ENCODE measurements around the gene APRT.
A peak's percentile ranks its signal among the peaks of the same experiment; 100 is the strongest.

APRT gene

GRCh38 chr16:88771294-88771772, 40.4 kb downstream of the APRT start:
- no peak for DNase-seq

GRCh38 chr16:88770461-88771293, 41.1 kb downstream of the APRT start:
- peak; percentile 82 for DNase-seq

GRCh38 chr16:88769617-88770460, 41.9 kb downstream of the APRT start:
- no peak for DNase-seq

GRCh38 chr16:88768071-88768783, 43.5 kb downstream of the APRT start:
- DNase-seq: no peak

DNA sequence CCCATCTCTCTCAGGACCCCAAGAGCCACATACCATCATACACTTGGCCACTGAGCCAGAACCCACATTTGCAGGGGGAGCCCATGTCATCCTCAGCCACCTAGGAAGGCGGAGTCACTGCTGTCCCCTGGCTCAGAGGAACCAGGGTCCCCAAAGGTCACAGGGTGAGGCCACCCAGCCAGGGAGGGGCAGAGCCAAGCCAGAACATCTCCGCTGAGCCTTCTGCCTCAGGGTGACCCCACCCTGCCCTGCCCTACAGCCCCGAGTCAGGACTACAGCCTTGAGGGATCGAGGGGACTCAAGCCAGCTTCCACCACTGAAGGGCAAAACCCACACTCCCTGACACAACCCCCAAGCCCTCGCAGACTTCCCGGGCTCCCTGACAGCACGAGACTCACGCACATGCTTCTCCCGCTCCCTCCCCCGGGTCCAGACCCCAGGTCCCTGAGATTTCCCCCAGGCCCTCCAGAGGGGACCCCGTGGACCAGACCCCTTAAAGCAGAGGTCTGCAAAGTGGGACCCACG, 44.1 kb downstream of the APRT start:
- DNase-seq: no peak

GRCh38 chr16:88766975-88767374, 44.8 kb downstream of the APRT start:
- no peak for DNase-seq

DNA sequence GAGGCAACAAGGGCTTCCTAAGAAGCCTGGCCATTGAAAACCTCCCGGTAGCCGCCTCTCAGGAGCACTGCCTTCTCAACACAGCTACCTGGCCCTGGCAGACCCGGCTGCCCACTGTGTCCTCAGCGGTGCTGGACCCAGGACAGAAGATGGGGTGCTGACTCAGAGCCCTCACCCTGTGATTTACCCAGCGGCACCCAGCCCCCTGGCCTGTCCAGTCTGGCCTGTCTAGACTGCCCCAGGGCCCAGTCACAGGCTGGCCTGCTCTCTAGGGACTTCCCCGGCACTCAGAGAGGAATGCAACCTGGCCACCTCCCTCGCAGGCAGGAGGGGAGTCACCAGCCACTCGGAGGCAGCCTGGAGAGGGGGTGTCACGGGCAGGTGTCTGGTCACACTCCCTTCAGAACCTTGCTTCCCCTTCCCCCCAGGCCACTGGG, 46.8 kb downstream of the APRT start:
- no peak for DNase-seq

DNA sequence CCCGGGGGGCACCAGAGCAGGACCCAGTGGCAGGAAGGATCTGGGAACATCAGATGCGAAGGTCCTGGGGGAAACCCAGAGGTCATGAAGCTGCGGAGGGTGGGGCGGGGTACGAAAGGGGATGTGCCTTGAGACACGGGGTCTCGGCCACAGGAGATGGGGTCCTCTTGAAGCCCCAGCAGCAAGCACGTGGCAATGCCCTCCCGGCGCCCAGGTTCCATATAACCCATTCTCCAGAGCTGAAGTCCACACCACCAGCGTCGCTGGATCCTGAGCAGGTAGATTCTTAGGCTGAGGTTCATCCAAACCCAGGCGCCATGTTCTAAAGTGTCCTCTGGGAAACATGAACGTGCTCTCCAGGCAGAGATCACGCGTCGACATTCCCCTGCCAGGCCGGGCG, 47.6 kb downstream of the APRT start:
- no peak for DNase-seq

- no peak for DNase-seq
These were observed 48.1 kb downstream of the APRT start for GRCh38 chr16:88763502-88764053.

DNA sequence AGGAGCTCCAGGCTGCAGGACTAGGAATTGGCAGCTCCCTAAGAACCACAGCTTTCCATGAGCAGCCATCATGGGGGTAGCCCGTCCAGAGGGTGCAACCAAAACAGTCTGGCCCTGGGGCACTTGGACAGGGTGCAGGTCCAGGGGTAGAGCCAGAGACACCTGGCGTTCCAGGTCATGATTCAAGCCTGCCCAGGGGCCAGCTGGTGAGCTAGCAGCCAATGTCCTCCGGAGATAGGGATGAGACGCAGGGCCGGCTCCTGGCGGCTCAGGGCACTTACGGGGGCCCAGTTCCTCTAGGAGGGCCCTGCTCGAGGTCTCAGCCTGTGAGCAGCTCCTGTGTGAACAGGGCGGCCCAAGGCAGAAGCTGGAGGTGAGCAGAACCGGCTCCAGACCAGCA, 48.8 kb downstream of the APRT start:
- DNase-seq: no peak

DNA sequence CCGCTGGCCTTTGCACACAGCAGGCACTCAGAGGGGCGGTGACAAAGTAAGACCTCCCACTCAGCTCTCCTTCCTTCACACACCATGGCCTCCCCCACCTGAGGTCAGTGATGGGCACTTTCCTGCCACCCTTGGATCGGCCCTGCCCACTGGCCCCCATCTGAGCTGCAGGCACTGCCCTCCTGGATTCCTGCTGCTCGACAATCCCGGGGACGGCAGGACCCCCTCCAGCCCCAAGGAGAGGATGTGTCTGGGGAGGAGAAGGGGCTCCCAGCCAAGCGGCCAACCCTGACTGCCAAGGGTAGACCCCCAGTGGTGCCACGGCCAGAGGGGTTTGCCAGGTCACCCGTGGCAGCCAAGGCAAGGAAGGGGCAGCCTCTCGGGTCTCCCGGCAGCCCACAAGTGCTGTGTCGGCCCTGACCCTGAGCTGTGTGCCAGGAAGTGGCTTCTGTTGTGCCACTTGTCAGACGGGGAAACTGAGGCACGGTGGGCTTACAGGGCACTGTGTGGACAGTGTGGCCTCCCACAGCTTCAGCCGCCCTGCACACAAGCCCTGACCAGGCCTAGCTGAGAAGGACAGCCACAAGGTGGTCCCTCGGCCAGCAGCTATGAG, 49.4 kb downstream of the APRT start:
- no peak for DNase-seq

DNA sequence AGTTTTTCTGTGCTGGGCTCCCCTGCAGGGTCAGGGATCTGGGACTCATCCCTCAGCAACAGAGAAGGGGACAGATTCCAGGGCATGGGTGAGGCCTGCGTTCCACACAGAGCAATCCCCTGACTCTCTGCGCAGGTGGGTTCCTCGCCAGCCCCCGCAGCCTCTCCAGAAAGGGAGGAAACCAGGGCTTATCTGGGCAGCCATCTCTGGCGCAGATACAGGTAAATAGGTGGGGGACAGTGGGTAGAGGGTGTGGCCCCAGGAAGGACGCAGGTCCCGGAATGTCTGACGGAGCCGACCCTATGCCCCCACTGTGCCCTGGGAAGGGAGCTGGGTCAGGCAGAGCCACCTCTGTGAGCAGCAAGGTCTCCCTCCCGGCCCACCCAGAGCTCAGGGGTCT, 49.9 kb downstream of the APRT start:
- no peak for DNase-seq

- no peak for DNase-seq
These were observed 50.6 kb downstream of the APRT start for GRCh38 chr16:88761143-88761534.

GRCh38 chr16:88760424-88761142, 51.1 kb downstream of the APRT start:
- no peak for DNase-seq

DNA sequence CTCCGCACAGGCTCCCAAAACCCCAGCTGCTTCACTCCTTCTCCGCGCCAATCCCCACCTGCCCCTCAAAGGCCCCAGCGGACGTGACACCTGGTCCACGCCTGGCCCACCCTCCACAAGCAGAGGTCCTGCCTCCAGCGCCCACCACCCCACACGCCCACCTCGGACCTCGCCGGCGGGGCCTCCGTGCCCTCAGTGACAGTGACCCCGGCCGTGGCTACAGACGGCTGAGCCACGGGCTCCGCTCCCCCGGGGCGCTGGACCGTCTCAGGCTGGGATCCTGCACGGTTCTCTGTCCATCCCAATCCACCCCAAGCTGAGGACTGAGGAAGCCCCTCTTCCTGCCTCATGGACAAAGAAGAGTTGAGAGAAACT, 51.8 kb downstream of the APRT start:
- DNase-seq: no peak

Measured in fibroblast of skin of abdomen (primary cell).